CD1c-positive myeloid dendritic cell (primary cell): ENCODE measurements around the gene CPVL.

Experiments used
- DNase-seq: peaks from one replicate; pipeline ENCODE4 v3.0.0-alpha.2; 2016; ENCODE audit errors: extremely low spot score

CPVL gene

GRCh38 chr7:29146057-29146706 lies at the start of gene CPVL:
TSS of gene CPVL (minus strand) at chr7:29146537. CDS start at chr7:29121061, 25,476 bp downstream.
- peak; percentile 87 for DNase-seq

- DNase-seq = peak; percentile 81
Measured at GRCh38 chr7:29194594-29195427, 48.5 kb upstream of the CPVL start, which contains the start of gene CHN2. TSS of gene CHN2 (plus strand) at chr7:29194775.

GRCh38 chr7:29194206-29194593 lies 47.9 kb upstream of the CPVL start:
- peak; percentile 36 for DNase-seq

GRCh38 chr7:29193316-29194205 lies 47.2 kb upstream of the CPVL start:
- DNase-seq = no peak

GRCh38 chr7:29192811-29193210 lies 46.5 kb upstream of the CPVL start:
- no peak for DNase-seq

- DNase-seq = no peak
Measured at GRCh38 chr7:29192323-29192722, 46.0 kb upstream of the CPVL start.

- DNase-seq = no peak
Measured at GRCh38 chr7:29190349-29191045, 44.2 kb upstream of the CPVL start.

- peak; percentile 44 for DNase-seq
Measured at GRCh38 chr7:29189743-29190201, 43.4 kb upstream of the CPVL start.

- no peak for DNase-seq
Measured at GRCh38 chr7:29185613-29186012, 39.3 kb upstream of the CPVL start.

- no peak for DNase-seq
Measured at GRCh38 chr7:29184599-29184998, 38.3 kb upstream of the CPVL start.

- DNase-seq = peak; percentile 19
Measured at GRCh38 chr7:29179115-29179514, 32.8 kb upstream of the CPVL start.

- peak; percentile 93 for DNase-seq
Measured at GRCh38 chr7:29177963-29178600, 31.7 kb upstream of the CPVL start.

- DNase-seq = no peak
Measured at GRCh38 chr7:29173458-29173857, 27.1 kb upstream of the CPVL start.

GRCh38 chr7:29170781-29171180 lies 24.4 kb upstream of the CPVL start:
- DNase-seq = no peak

GRCh38 chr7:29167721-29168120 lies 21.4 kb upstream of the CPVL start:
- DNase-seq = no peak

- DNase-seq = no peak
Measured at GRCh38 chr7:29163854-29164253, 17.5 kb upstream of the CPVL start.

- DNase-seq = no peak
Measured at GRCh38 chr7:29162577-29162976, 16.2 kb upstream of the CPVL start.

- DNase-seq = no peak
Measured at GRCh38 chr7:29161231-29161630, 14.9 kb upstream of the CPVL start.

- DNase-seq = no peak
Measured at GRCh38 chr7:29160080-29160479, 13.7 kb upstream of the CPVL start.

- DNase-seq = no peak
Measured at GRCh38 chr7:29158795-29159423, 12.6 kb upstream of the CPVL start.
